HG02610 (cell line): ENCODE data around the gene COL4A2.
A peak's percentile ranks its signal among the peaks of the same experiment; 100 is the strongest.

Experiments
- ATAC-seq: cut with Tn5 transposase; IDR thresholded peaks from one replicate; pipeline ENCODE4 v1.9.1; 2021; ENCODE audit warnings: mild to moderate bottlenecking, moderate library complexity; ENCODE audit not compliant: unreplicated experiment

The COL4A2 gene

DNA sequence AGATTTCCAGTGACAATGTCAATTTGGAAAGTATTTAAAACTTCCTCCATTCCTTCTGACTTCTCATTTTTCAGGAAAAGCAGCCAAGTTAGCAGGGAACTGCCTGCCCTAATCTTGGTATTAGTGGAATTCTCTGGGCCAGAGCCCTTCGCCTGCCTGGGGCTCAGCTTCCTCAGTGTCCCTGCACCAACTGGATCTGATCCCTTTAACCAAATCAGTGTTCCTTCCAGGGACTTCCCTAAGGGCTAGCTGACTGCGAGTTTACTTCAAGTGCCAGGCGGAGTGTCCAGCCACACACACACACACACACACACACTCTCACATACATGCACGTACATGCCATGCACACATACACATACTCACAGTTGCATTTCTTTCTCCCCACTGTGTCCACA is 234.4 kb downstream of the COL4A2 start:
- no peak for ATAC-seq

DNA sequence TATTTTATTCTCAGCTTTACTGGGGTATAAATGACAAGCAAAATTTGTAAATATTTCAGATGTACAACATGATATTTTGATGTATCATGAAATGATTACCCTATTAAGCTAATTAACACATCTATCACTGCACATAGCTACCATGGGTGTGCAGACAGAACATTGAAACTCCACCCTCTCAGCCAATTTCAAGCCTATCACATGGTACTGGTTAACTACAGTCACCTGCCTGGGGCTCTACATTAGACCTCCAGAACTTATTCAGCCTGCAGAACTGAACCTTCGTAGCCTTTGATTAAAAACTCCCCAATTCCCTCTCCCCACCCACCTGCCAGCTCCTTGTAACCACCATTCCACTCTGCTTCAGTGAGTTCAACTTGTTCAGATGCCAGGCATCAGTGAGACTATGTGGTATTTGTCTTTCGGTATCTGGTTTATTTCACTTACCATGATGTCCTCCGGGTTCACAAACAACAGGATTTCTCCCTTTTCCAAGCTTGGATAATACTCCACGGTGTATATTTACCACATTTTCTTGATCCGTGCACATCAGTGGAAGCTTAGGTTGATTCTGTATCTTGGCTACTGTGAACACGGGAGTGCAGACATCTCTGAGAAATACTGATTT is 235.2 kb downstream of the COL4A2 start:
- no peak for ATAC-seq

DNA sequence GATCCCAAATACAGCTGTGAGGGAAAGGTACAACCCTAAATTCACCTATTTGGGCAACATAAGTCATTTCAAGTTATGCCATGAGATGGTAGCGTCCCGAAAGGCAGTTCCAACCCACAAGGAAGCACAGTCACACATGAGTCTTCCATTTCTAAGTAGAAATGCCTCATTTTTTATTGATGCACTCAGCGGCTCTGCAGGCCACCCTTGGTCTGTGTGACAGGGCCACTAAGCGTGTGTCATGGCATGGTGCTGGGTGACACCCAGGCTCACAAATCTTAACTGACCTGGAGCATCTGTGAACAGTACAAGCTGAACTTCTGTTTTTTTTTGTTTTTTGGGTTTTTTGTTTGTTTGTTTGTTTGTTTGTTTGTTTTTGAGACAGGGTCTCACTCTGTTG is 239.3 kb downstream of the COL4A2 start:
- no peak for ATAC-seq

DNA sequence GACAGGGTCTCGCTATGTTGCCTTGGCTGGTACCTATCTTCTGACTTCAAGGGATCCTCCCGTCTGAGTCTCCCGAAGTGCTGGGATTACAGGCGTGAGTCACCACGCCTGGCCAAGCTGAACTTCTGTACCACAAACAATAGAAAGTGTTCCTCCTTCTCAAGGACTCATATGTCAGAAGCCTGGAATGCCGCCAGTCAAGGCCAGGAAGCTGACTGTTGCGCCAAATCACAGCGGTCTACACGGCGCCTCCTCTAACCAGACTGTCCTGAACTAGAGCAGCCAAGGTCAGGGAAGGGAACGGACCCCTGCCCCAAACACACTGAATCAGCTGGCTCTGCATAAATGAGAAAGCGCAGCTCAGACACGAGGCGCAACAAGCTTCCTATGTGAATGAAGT is 239.8 kb downstream of the COL4A2 start:
- ATAC-seq: no peak

DNA sequence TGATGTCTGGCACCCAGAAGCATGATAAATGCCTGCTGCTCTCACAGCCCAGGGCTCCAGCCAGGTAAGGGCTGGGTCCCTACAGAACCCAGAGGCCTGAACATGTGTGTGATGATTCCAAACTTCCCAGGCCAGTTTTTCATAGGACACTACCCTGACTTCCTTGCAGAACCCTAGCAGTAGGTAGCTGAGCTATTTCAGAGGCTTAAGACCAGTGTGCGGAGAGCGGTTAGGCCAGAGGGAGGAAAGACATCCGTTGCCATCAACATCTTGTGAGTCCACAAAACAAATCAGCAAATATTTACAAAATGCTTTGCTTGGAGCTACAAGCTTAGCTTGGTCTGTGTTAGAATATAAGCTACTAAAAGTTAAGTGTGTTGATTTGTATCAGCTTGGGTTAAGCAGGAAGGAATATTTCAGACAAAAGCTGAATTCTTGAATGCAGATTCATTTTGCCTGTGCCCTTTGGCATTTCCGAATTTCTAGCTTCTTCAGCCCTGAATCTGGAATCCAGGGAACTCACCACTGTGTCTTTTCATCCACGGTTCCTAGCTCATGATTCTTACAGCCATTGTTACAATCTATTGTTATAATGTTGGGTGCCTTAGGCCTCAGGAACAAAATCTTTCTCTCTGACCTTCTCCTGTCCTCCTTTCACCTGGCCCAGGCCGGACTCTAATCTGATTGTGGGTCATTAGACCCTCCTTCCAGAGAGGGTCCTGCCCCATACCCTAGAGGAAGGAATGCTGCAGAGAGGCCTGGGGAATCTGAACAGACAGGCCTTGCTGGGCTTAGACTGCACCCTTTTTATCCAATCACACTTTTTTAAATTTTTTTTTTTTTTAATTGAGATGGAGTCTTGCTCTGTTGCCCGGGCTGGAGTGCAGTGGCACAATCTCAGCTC is 242.1 kb downstream of the COL4A2 start:
- no peak for ATAC-seq

DNA sequence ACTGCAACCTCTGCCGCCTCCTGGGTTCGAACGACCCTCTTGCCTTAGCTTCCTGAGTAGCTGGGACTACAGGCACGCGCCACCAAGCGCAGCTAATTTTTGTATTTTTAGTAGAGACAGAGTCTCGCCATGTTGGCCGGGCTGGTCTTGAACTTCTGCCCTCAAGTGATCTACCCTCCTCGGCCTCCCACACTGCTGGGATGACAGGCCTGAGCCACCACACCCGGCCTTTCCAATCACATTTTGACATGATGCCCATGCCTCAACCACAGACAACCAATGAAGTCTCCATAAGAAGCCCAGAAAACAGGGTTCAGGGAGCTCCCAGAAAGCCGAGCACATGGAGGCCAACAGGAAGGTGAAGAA is 242.7 kb downstream of the COL4A2 start:
- ATAC-seq: no peak

DNA sequence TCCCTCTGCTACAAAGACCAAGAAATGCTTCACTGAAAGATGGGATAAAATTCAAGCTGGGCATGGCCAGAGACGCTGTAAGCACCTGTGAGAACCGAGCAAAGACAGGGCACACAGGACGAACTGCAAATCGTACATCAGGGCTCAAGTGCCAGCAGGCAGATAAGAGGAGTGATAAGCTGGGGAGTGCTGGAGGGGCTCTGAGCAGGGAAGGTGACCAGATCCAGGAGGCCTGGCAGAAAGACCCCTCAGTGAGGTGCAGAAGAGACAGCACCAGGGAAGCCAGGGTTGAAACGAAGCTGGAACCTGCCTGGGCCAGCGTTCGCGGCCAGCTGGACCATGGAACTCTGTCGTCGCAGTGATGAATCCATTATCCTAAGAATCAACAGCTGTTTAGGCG is 244.2 kb downstream of the COL4A2 start:
- no peak for ATAC-seq

DNA sequence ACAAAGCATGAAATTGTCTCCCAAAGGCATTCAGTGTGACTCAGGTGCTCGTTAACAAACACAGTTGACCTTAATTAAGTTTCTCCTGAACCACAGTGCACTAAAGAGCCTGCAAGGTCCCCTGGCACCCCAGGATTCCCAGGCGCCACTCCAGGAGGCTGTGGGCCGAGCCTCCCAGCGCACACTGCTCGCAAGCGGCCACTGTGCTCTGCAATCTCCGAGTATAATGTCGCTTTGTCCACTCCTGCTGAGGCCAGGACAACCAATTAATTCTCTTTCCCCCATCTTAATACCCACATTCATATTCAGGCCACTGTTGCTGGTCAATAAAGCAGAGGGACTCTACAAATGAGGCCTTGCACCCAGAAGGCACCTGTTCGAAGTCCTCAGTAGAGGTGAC is 245.7 kb downstream of the COL4A2 start:
- ATAC-seq: no peak

DNA sequence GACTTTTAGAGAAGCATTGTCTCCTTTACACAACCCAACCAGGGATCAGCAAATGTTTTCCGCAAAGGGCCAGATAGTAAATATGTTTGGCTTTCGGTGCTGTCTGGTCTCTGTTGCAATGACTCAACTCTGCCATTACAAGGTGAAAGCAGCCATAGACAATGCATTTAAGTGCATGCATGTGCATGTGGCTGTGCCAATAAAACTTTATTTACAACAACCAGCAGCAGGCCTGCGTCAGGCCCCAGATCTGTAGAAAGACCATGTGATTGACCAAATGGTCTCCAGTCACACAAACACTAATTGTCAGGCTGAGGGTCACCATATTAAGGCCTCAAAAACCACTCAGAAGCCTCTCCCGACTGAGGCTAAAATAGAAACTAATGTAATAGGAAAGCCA is 246.3 kb downstream of the COL4A2 start:
- no peak for ATAC-seq

DNA sequence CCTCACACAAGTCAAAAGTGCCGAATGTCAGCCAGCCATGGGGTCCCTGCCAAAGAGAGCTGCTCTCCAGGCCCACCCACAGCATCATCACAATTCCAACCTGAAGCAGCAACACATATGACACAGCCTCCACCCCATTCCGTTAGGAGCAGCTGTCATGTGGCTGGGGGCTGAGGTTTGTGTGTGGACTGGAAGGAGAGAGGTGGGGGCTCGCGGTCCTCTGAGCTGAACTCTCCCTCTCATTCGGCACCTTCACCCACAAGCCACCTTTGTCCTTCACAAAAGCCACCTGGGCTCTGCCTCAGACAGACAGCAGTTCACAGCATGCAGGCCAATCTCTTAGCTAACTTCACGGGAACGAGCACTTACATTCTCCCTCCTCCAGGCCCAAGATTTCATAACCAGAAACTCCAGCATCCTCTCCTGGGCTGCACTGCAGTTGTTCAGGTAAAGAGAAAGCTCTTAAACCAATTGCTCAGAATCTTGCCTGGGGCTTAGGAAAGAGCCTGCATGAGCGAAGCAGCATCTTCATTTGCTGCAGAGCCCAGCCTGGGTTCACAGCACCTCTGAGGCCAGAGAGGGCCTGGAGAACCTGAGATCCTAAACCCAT is 247.2 kb downstream of the COL4A2 start:
- ATAC-seq: no peak

DNA sequence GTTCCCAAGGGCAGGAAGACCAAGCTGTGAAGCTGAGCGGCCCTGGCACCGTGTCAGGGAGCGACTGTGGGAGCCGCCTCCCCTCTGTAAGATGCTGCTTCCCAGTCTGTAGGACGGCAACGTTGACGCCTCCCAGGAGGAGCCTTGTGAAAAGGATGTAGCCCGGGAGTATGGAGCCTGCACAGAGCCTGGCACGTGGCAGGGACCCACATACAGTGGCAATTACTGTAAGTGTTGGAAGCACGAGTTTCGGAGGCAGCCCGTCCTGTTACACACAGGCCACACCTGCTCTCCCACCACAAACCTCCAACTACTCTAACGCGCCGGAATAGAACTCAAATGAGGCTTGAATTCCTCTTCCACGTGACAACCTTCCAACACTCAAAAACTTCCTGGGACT is 247.9 kb downstream of the COL4A2 start:
- no peak for ATAC-seq

DNA sequence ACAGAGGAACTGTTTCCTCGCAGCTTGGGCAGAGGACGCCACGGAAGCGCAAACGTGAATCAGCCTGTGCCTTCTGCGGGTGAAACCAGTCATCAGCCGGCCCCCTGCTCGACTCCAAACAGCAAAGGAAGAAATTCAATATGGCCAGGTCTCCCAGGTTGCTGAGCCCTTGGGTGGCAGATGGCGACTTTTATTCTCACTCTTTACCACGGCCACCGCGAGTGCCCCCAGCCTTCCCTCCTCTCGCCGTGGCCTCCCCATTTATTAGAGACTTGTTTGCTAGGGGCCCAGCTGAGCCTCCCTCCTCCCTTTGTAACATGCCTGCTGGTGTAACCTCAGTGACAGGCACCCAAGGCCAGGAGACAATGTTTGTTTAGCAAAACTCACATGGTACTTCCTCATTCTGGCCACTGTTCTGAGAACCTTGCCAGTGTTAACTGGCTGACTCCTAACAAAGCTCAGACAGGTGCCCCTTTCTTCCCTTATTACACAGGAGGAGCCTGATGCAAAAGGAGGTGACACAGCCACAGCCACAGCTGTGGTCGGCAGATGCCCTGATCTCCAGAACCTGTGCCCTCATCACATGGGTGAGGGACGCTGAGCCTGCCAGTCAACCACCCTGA is 248.6 kb downstream of the COL4A2 start:
- ATAC-seq: no peak

DNA sequence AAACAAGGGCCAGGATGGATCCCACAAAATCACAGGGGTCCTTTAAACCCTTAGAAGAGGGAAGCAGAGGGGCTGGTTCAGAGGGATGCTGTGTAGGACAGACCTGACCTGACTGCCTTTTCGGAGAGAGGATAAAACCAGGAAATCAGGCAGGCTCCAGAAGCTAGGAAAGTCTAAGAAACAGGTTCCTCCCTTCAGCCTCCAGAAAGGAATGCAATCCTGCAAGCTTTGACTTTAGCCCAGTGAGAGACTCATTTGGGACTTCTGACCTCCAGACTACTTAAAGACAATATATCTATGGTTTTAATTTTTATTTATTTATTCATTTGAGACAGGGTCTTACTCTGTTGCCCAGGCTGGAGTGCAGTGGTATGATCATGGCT is 249.1 kb downstream of the COL4A2 start:
- no peak for ATAC-seq

DNA sequence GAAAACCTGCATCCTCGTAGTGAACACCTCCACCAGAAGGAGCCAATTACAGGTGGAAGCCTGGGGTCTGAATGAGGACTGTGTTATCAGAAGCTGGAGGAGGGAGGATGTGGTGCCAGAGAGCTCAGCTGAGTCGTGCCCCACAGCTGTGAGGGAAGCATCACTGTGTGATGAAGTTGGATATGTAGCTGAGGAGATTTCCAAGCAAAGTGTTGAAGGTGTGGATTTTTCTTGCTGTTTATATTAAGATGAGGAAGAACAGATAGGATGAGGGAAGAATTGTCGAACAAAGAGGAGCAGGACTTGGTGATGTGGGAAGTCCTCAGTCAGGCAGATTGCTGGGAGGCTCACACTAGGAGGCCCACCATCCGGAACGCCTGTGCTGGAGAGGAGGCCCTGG is 250.0 kb downstream of the COL4A2 start:
- no peak for ATAC-seq

DNA sequence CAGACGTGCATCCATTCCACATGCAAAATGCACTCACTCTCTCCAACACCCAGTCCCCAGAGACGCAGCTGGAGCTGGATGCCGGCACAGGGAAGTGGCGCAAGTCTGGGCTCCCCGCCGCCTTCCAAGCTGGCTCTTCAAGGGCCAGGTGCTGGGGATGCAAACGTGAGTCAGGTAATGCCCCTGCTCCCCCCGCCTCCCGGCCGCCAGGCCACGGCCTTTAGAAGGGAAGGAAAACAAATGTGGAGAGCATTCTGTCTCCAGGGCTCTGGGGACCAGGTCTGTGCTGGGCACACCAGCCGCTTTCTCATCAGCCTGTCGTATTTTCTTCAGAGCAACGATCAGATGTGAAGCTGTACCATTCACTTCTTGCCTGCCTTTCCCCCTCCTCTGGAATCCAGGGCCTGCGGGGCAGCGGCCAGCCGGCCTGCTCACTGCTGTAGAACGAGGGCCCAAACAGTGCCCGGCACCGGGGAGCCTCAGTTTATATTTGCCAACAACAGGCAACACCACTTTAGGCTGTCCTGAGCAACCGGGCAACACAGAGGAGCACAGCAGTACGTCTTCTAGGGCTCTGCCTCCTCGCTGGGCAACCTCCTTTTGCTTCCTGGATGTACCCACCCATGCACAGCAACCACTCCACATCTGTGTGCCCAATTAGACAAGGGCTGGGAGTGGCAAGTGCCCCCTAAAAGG is 250.7 kb downstream of the COL4A2 start:
- ATAC-seq: no peak

DNA sequence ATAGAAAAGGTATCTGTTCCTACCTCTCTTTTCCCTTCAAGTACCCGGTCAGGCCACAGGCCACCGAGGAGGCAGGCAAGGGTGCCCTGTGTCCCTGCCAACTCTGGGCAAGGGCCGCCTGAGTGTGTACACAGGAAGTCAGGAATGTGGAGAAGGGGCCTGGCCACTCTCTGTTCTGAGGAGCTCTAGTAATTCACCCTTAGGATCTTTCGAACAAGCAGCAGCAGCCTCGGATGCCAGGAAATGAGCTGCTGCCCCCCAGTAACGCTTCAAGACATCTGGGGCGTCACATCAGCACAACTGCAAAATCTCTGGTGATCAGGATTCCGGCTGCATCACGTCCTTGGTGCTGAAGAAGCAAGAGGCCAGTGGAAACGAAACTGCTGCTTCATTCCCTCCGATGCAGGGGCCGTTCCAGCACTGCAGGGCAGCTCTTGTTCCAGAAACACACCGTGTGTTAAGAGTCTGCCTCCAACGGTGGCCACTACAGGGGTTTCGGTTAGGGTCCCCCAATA is 252.4 kb downstream of the COL4A2 start:
- no peak for ATAC-seq

DNA sequence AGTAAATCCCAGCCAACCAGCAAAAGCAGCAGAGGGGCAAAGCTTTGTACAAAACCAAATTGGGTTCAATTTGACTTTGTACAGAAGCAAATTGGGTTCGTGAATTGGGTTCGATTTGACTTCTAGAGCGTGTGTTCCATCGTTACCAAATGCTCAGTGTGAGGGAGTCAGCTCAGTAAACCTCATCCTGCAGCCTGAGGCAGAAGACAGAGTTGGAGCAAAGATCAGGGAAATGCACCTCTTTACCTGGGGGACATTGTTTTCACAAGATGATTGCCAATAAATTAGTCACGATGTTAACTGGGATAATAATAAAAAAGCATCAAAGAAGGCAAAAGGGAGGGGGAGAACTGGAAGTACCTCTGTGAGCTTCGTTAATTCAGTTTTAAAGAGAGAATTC is 252.9 kb downstream of the COL4A2 start:
- ATAC-seq: no peak

DNA sequence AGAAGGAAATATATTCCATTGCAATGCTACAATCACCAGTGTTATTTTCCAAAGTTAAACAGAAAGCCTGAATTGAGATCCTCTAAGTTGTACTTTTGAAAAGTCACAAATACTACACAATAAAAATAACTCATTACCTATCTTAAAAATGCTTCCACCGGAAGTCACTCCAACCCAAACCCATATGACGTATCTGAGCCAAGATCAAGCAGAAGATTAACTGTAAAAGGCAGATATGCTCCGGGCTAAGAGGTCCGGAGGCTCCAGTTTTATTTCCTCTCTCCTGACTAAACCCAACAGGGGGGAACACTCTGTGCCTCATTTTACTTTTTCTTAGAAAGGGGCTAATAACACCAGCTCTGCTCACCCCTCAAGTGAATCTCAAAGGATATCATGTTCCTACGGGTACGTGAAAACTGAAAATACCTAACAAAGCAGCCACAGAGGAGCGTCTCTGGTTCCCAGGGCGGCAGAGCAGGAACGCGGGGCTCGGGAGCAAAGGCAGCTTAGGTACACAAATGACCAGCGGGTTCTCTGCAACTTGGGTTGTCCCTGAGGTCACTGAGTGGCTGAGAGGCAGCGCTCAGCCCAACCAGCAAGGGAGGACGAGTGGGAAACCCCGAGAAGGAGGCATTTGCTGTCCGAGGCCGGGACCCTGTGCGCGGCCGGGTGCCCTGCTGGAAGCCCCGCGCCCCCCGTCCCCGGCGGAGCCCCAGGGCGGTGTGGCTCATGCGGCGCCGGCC is 253.7 kb downstream of the COL4A2 start:
- ATAC-seq: no peak

DNA sequence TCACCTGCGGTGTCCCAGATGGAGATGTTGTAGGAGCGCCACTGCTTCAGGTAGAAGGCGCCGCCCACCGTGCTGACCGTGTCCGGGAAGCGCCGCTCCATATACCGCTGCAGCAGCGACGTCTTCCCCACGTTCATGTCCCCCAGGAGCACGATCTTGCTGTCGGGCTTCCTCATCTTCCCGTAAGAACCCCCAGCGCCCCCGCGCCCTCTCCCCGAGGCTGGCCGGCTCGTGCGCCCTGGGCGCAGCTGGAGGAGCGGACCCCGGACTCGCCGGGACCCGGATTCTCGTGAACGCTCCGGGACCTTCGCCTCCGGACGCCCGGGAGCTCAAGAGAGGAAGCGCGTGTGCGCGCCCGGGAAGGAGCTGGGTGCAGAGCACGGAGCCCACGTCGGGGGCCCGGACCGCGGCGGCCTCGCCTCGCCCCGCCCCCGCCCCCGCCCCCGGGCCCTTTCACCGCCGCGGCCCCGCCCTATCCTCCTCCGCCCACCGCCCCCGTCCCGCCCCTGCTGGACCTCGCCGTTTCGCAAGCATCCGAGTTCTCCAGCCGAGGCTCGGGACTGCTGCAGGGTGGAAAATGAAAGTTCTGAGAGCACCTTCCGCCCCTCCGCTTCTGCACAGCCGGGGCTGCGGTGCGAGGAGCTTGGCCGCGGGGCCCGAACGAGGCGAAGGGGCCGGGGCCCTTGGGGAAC is 254.4 kb downstream of the COL4A2 start, which contains the start of gene RAB20:
TSS of gene RAB20 (minus strand) at position 379 of the 692 bp plus-strand sequence. CDS start at position 176, 203 bp downstream.
- peak; percentile 69 for ATAC-seq
